ENCODE data around the gene LRRTM4.

DNA sequence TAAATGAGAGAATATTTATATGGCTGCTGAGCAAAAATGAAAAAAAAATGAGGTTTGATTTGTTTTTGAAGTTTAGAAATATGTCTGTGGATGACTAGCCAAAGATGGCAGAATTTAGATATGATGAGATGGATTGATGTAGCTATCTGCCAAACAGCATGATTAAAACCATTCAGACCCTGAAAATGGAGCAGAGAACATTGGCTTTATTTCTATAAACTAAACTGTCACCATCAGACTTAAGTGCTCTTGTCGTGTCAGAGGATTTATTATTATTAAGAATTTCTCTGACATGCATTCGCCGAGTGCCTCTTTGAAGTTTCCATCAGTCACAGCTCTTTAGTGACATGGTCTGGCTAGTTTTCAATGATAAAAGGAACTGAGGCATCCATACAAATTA, 151.7 kb downstream of the LRRTM4 start:
- no peak for TF ChIP-seq CTCF (IDR thresholded peaks at IDR 0.05)
- no peak for TF ChIP-seq POLR2AphosphoS5 (IDR thresholded peaks at IDR 0.05; ENCODE audit: low read depth, low read length)
- TF ChIP-seq TCF7L2 (IDR thresholded peaks at IDR 0.05; ENCODE audit: low read depth, low read length), result no peak
- TF ChIP-seq REST (IDR thresholded peaks at IDR 0.05; ENCODE audit: insufficient read depth in 1 of 2, low read depth in 2 of 2, low read length in 1 of 2), result no peak
